Ovary (tissue), 9 donors: Measurements from ENCODE around the gene AIG1. TPM values are rescaled to one million over a fixed set of nuclear protein-coding genes. Genes with fewer than 3 reads are reported as not detected.
"Not testable (repeated sequence)": the region's sequence is repeated elsewhere in the genome, so short reads cannot be mapped to it uniquely, and the experiment has no call there.

Source experiments
- DNase-seq, 5 donors: peaks; one replicate each; pipeline ENCODE4 v3.0.0-alpha.2; 2019 to 2020
- H3K27ac ChIP-seq, 2 donors: fragments of 200-600 bp; one replicate each; pipeline versions ENCODE4 v1.5.1 to v1.8.0; 2019 to 2022
- H3K27me3 ChIP-seq: fragments of 200-600 bp; one replicate; pipeline ENCODE4 v1.8.0; 2022
- H3K36me3 ChIP-seq: fragments of 200-600 bp; sonication (generic); one replicate; pipeline ENCODE4 v1.5.1; 2019
- H3K4me1 ChIP-seq: one replicate; pipeline ENCODE4 v1.8.1; 2013; ENCODE audit warnings: mild to moderate bottlenecking, moderate library complexity; ENCODE audit not compliant: insufficient read depth
- H3K4me3 ChIP-seq: fragments of 200-600 bp; sonication (generic); one replicate; pipeline ENCODE4 v1.5.1; 2017
- H3K9me3 ChIP-seq, 2 donors: fragments of 200-600 bp in 1 of 2; sonication (generic) in 1 of 2; one replicate each; pipeline versions ENCODE4 v1.5.1 to v1.8.1; 2013 to 2019; ENCODE audit warnings: mild to moderate bottlenecking in 1 of 2, moderate library complexity in 1 of 2
- CTCF ChIP-seq, 3 donors: fragments of 450-650 bp in 2 of 3; fragments of 200-600 bp in 1 of 3; IDR thresholded peaks; one replicate each; pipeline versions ENCODE4 v1.5.1 to v1.8.0; 2016 to 2022; ENCODE audit warnings: antibody characterized with exemption in 3 of 3, mild to moderate bottlenecking in 1 of 3
- EP300 ChIP-seq: sonication (generic); formaldehyde crosslinking; IDR thresholded peaks from one replicate; pipeline ENCODE4 v1.6.1; 2017; ENCODE audit warnings: antibody characterized with exemption
- POLR2A ChIP-seq: fragments of 450-650 bp; IDR thresholded peaks from one replicate; pipeline ENCODE4 v1.6.1; 2017; ENCODE audit warnings: antibody characterized with exemption, mild to moderate bottlenecking, moderate library complexity
- WGBS, 3 donors: extraction: QIAGEN DNeasy Blood & Tissue Kit in 1 of 3; methylation state at CpG; one replicate each; pipeline versions ENCODE4 v1.1.5 to v1.1.7; 2013 to 2017; 5-methylcytosine and 5-hydroxymethylcytosine counted together
- intact Hi-C, 4 donors: fragments of 100-400 bp; cut with DNase I; formaldehyde crosslinking; loops; one replicate each; pipeline versions ENCODE4 v1.11.0 to v1.15.1; 2022 to 2023
- polyA plus RNA-seq, 2 donors: library from polyadenylated mRNA; stranded (reverse); fragments of 200-250 nt in 1 of 2; fragments of 350-450 nt in 1 of 2; fragmentation: Illumina TruSeq in 1 of 2; extraction: RNeasy Lipid Tissue Mini Kit (QIAGEN cat#74804) in 1 of 2; gene quantifications; one replicate each; pipeline ENCODE4 v1.2.3, GENCODE V29; 2013 to 2014
- total RNA-seq, 7 donors: library from RNA; depleted of rRNA in 2 of 7; stranded (reverse); fragments of >200 nt in 2 of 7; fragmentation: NEBNext Ultra II Directional in 3 of 7; extraction: Animal tissue kit (Norgen Biotek cat#: 25700) in 3 of 7; gene quantifications; one replicate each; pipeline versions ENCODE4 v1.1.0 to v1.2.4, GENCODE V29; 2016 to 2023
- donor health status: DM: no; HTN: no; CAD: no; lungs with moderate emphysema.
- donor health status: DM: no; HTN: no; CAD: no.
- donor health status: Bipolar disorder and iron deficiency.
- donor health status: DM: yes; HTN: yes; CAD: no.
- donor health status: DM: no; HTN: no; CAD: no.
- donor health status: DM: yes; HTN: yes; CAD: no.

Gene AIG1
- total and polyA plus RNA-seq, 9 donors = 27.8 to 91.0 (median 37.3) TPM

DNA sequence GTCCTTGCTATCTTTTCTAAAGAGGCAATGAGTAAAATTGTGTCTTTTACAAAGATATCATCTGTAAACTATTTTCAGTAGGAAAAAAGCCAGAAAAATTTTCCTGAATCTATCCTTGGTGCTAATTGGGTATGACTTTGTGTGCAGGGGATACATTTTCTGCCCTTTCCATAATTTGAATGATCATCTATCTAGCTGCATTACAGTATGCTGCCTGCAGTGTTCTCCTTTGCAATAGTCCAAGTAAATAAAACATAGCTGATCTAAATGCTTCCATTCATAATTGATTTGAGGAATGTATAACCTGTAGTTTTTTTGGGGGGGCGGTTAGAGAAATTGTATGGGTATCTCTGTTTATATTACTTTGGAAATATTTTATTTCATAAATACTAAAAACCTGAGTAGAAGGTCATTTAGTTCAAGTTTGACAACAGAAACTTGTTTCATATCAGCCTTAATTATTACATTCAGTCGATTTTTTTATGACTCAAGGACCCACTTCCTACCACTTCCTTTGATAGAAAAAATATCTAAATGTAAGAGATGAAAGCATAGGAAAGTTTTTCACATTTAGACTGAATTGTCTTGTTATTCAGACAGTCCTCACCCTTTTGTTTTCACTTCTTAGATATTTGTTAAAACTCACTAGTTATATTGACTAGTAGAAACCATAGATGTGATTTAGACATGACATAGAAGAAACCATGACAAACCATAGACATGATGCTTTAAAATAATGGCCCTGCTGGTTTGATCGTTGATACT lies 75.3 kb downstream of the AIG1 start:
- intact Hi-C loops = no loop called here
- DNase-seq = no peak
- no peaks in the 10 kb centered on the region for H3K36me3 ChIP-seq
- TF ChIP-seq POLR2A = no peak
- no peak for TF ChIP-seq EP300
- H3K27me3 ChIP-seq = no peaks in the 10 kb centered on the region
- H3K4me3 ChIP-seq = no peak overlapping the region
- 69 to 77% (median 69%) methylated on average over 3 of the region's 3 CpGs for WGBS, 3 donors
- H3K9me3 ChIP-seq = no peaks in the 10 kb centered on the region
- no peak overlapping the region for H3K27ac ChIP-seq
- H3K4me1 ChIP-seq = no peaks in the 10 kb centered on the region

GRCh38 chr6:143136647-143137046 lies 76.0 kb downstream of the AIG1 start:
- TF ChIP-seq CTCF (IDR thresholded peaks at IDR 0.05) (no peak), EP300 (no peak), POLR2A (no peak)
- Histone ChIP-seq H3K27ac (no peak overlapping the region), H3K27me3 (no peaks in the 10 kb centered on the region), H3K9me3 (no peaks in the 10 kb centered on the region), H3K36me3 (no peaks in the 10 kb centered on the region), H3K4me3 (no peak overlapping the region), H3K4me1 (no peaks in the 10 kb centered on the region)
- intact Hi-C loops = no loop called here
- WGBS, 3 donors = 79 to 85% (median 79%) methylated on average over 3 of the region's 3 CpGs
- DNase-seq = no peak

DNA sequence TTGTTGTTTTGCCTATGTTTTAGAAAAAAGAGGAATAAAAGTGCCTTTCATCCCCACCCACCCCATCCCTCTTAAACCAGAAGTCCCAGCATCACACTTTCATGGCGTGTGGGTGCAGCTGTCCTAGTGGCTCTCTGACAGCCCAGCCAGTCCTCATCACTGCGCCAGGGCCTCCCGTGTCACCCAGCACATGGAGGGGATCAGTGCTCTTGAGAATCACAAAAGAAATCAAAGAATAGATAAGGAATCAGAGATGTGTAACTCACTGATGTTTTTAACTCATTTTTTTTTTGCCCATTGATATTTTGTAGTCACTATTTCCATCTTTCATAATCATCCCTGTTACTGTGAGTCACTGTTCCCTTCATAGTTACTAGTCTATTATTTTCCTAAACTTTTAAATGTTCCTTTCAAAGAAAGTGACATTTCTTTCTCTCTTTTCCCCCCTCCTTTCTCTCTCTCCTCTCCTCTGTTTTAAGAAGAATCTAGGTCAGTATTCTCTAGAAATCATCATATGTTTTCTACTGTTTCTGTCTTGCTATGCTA lies 78.6 kb downstream of the AIG1 start:
- no peak for DNase-seq
- H3K36me3 ChIP-seq = no peaks in the 10 kb centered on the region
- no peaks in the 10 kb centered on the region for H3K27me3 ChIP-seq
- no peak overlapping the region for H3K27ac ChIP-seq
- TF ChIP-seq EP300 = no peak
- TF ChIP-seq CTCF (IDR thresholded peaks at IDR 0.05) = no peak
- no peak for TF ChIP-seq POLR2A
- no peaks in the 10 kb centered on the region for H3K4me1 ChIP-seq
- 91 to 95% (median 95%) methylated on average over 3 of the region's 3 CpGs for WGBS, 3 donors
- intact Hi-C loops = no loop called here
- H3K4me3 ChIP-seq = no peak overlapping the region
- no peaks in the 10 kb centered on the region for H3K9me3 ChIP-seq

- H3K36me3 ChIP-seq, H3K27me3 ChIP-seq, intact Hi-C loops, H3K4me3 ChIP-seq, DNase-seq, H3K4me1 ChIP-seq, H3K27ac ChIP-seq, H3K9me3 ChIP-seq: not testable (repeated sequence)
- 91 to 93% (median 91%) methylated on average over 5 of the region's 5 CpGs for WGBS, 3 donors
Observed at GRCh38 chr6:143139884-143140283, 79.2 kb downstream of the AIG1 start.

DNA sequence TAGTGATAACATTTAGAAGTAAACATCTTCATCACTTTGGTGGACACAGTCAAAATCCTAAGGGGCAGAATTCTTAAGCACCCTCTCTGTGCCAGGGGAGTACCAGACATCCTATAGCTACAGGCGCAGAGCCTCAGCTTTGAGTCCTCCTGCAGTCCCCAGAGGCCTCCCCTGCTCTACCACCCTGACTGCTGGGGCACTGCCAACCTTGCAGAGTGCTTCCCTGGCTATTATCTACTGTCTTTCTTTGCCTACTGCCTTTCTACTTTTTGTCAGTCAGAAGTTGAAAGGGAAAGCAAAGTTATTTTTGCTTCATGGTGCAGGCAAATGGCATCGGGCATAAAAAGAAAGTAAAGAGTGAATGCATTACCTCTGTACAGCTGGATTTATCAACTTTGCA lies 80.1 kb downstream of the AIG1 start:
- 86 to 96% (median 92%) methylated on average over 2 of the region's 2 CpGs for WGBS, 3 donors
- Histone ChIP-seq H3K27ac (no peak overlapping the region), H3K9me3 (no peaks in the 10 kb centered on the region), H3K4me1 (no peaks in the 10 kb centered on the region), H3K4me3 (no peak overlapping the region), H3K36me3 (no peaks in the 10 kb centered on the region), H3K27me3 (no peaks in the 10 kb centered on the region)
- intact Hi-C loops = no loop called here
- TF ChIP-seq POLR2A (no peak), CTCF (IDR thresholded peaks at IDR 0.05) (no peak), EP300 (no peak)
- no peak for DNase-seq
